ENCODE results near the gene CASP12.

CASP12 gene

GRCh38 chr11:104837969-104838639 lies 60.2 kb downstream of the CASP12 start:
- no peak for DNase-seq (ENCODE audit: low read depth in 2 of 2)

DNA sequence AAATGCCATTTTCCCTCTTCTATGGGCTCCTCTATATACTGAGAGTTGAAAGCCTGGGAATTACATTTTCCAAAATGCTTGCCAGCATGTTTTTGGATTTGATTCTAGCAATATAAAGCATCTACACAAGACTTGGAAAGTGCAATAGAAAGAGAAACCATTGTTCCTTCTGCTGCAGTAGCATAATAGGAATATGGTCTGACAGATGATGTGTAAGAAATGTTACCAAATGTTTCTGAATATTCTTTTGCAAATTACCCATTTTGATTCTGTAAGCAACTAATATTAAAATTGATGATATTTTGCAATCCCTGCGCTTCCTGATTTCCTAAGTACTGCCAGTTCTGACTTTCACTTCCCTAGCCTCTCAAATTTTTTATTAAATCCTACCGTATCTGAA lies 61.6 kb downstream of the CASP12 start:
- DNase-seq (ENCODE audit: low read depth in 2 of 2) = no peak
